ENCODE measurements around the gene KRT35. TPM values are rescaled to one million over a fixed set of nuclear protein-coding genes. Genes with fewer than 3 reads are reported as not detected.

The KRT35 gene
- total RNA-seq, 1 experiment from 2014 or later, result not detected

- no peaks in the 10 kb centered on the region for H3K36me3 ChIP-seq (ENCODE audit: control insufficient read depth in 1 of 2, insufficient read depth in 2 of 2, low read length in 2 of 2)
- TF ChIP-seq CEBPB (IDR thresholded peaks at IDR 0.05; ENCODE audit: low read depth), result no peak
- no peak for TF ChIP-seq TCF7L2 (IDR thresholded peaks at IDR 0.05; ENCODE audit: borderline replicate concordance, extremely low read depth, insufficient read depth, insufficient read length)
- TF ChIP-seq ZFX (IDR thresholded peaks at IDR 0.05), result no peak
- TF ChIP-seq POLR2A (IDR thresholded peaks at IDR 0.05; ENCODE audit: borderline replicate concordance, extremely low read depth, insufficient read depth, insufficient read length), result no peak
- no peak for TF ChIP-seq JUND (IDR thresholded peaks at IDR 0.05)
- no peak for TF ChIP-seq EGR1 (IDR thresholded peaks at IDR 0.05; ENCODE audit: low read depth)
- no peak for TF ChIP-seq MAX (IDR thresholded peaks at IDR 0.05)
- TF ChIP-seq FOSL1 (IDR thresholded peaks at IDR 0.05; ENCODE audit: low read depth), result no peak
- no peak for TF ChIP-seq SP1 (IDR thresholded peaks at IDR 0.05; ENCODE audit: low read depth)
- TF ChIP-seq ZNF274 (IDR thresholded peaks at IDR 0.05; ENCODE audit: low read depth, low read length), result no peak
- TF ChIP-seq EZH2phosphoT487 (IDR thresholded peaks at IDR 0.05; ENCODE audit: borderline replicate concordance), result no peak
- no peak for TF ChIP-seq RAD21 (IDR thresholded peaks at IDR 0.05; ENCODE audit: low read depth)
- no peak for TF ChIP-seq YY1 (IDR thresholded peaks at IDR 0.05; ENCODE audit: extremely low read depth, insufficient replicate concordance, low read depth, low read length)
- no peak for TF ChIP-seq ATF3 (IDR thresholded peaks at IDR 0.05)
- no peak for TF ChIP-seq REST (IDR thresholded peaks at IDR 0.05; ENCODE audit: low read depth)
- no peak overlapping the region for H3K27ac ChIP-seq (ENCODE audit: low read depth, low read length)
- BruUV-seq (replicated peaks), result no TSS peak
- intact Hi-C loops (cut with micrococcal nuclease), result no loop called here
- no peak overlapping the region for H3K4me2 ChIP-seq (ENCODE audit: low read length)
- DNase-seq (ENCODE audit: low read depth, low spot score) (no peak), ATAC-seq (no peak)
- no peaks in the 10 kb centered on the region for H4K20me1 ChIP-seq (ENCODE audit: insufficient read depth)
- peaks cover 0 to 3% of the 10 kb centered on the region in 2 experiments; a peak in 2 of 4 replicates for H3K4me1 ChIP-seq (ENCODE audit: control insufficient read depth in 1 of 2, insufficient read depth in 2 of 2, low read length in 2 of 2)
- CTCF ChIA-PET, result no interaction called here
- POLR2A ChIA-PET, result no interaction called here
- H3K79me2 ChIP-seq (ENCODE audit: insufficient read depth, low read length), result no peaks in the 10 kb centered on the region
- RAD21 ChIA-PET (ENCODE audit: low non-redundant PET in 1 of 2, low total read pairs in 2 of 2, uncharacterized antibody in 2 of 2, unreplicated experiment in 2 of 2), result no interaction called here
- no peak overlapping the region for H3K9ac ChIP-seq (ENCODE audit: low read length)
- no peak overlapping the region for H3K4me3 ChIP-seq (replicated peaks in 1 of 2; ENCODE audit: low read depth in 1 of 2, low read length in 2 of 2)
- H3K27me3 ChIP-seq (ENCODE audit: insufficient read depth, low read length), result no peaks in the 10 kb centered on the region
- no peaks in the 10 kb centered on the region for H3K9me3 ChIP-seq (ENCODE audit: control insufficient read depth in 1 of 2, insufficient read depth in 1 of 2, low read depth in 1 of 2, low read length in 2 of 2)
- no peak overlapping the region for H2AFZ ChIP-seq (ENCODE audit: low read depth, low read length, poor library complexity, severe bottlenecking)
- no peaks in the 10 kb centered on the region for H3K9me2 ChIP-seq (ENCODE audit: insufficient read depth)
Observed at GRCh38 chr17:41484920-41485904, 4.3 kb upstream of the KRT35 start.

Measured in HCT116 (cell line).